Thoracic aorta (tissue), 2 donors: ENCODE data around the gene ZNF425. TPM values are rescaled to one million over a fixed set of nuclear protein-coding genes. Genes with fewer than 3 reads are reported as not detected.

ENCODE experiments used
- ATAC-seq: fragments of 150-250 bp; one replicate; pipeline ENCODE4 v1.8.0; 2017; ENCODE audit warnings: low read depth; ENCODE audit not compliant: insufficient number of reproducible peaks, low FRiP score
- DNase-seq: peaks from one replicate; pipeline ENCODE4 v3.0.0-alpha.2; 2020; ENCODE audit warnings: low spot score
- H3K27ac ChIP-seq, 2 donors: fragments of 200-600 bp; sonication (generic); 1 replicate in 1 of 2; 2 replicates in 1 of 2; pipeline ENCODE4 v1.5.1; 2016; ENCODE audit warnings: mild to moderate bottlenecking in 2 of 2, moderate library complexity in 2 of 2
- H3K27me3 ChIP-seq: fragments of 200-600 bp; sonication (generic); replicated peaks from 2 replicates; pipeline ENCODE4 v1.6.0; 2016; ENCODE audit warnings: mild to moderate bottlenecking; ENCODE audit not compliant: insufficient read depth
- H3K36me3 ChIP-seq: fragments of 200-600 bp; sonication (generic); one replicate; pipeline ENCODE4 v1.5.1; 2016
- H3K4me1 ChIP-seq, 2 donors: fragments of 200-600 bp; sonication (generic); 1 replicate in 1 of 2; 2 replicates in 1 of 2; pipeline versions ENCODE4 v1.5.1 to v1.6.0; 2016; ENCODE audit warnings: low read depth in 2 of 2, mild to moderate bottlenecking in 1 of 2; ENCODE audit not compliant: control insufficient read depth in 1 of 2
- H3K4me3 ChIP-seq: fragments of 200-600 bp; sonication (generic); 2 replicates; pipeline ENCODE4 v1.5.1; 2016; ENCODE audit warnings: mild to moderate bottlenecking
- H3K9me3 ChIP-seq: fragments of 200-600 bp; sonication (generic); 2 replicates; pipeline ENCODE4 v1.5.1; 2016
- total RNA-seq, 2 donors: library from RNA; depleted of rRNA; stranded (reverse); fragments of >200 nt; gene quantifications; one replicate each; pipeline versions ENCODE4 v1.1.0 to v1.2.3, GENCODE V29; 2016
- TF ChIP-seq, protein P1 (sequence below): fragments of 200-600 bp; sonication (generic); IDR thresholded peaks from one replicate; pipeline ENCODE4 v1.5.1; 2019; ENCODE audit warnings: antibody characterized with exemption

ZNF425 gene
- total RNA-seq, 2 donors from 2014 or later: 3.1 to 3.4 TPM

GRCh38 chr7:149072438-149072775 lies 53.7 kb downstream of the ZNF425 start:
- Histone ChIP-seq H3K27me3 (no peaks in the 10 kb centered on the region), H3K27ac (no peak overlapping the region), H3K36me3 (peaks cover 22% of the 10 kb centered on the region), H3K4me1 (no peaks in the 10 kb centered on the region), H3K4me3 (no peak overlapping the region), H3K9me3 (no peaks in the 10 kb centered on the region)
- DNase-seq (no peak), ATAC-seq (no peak)
- TF ChIP-seq, protein P1, sequence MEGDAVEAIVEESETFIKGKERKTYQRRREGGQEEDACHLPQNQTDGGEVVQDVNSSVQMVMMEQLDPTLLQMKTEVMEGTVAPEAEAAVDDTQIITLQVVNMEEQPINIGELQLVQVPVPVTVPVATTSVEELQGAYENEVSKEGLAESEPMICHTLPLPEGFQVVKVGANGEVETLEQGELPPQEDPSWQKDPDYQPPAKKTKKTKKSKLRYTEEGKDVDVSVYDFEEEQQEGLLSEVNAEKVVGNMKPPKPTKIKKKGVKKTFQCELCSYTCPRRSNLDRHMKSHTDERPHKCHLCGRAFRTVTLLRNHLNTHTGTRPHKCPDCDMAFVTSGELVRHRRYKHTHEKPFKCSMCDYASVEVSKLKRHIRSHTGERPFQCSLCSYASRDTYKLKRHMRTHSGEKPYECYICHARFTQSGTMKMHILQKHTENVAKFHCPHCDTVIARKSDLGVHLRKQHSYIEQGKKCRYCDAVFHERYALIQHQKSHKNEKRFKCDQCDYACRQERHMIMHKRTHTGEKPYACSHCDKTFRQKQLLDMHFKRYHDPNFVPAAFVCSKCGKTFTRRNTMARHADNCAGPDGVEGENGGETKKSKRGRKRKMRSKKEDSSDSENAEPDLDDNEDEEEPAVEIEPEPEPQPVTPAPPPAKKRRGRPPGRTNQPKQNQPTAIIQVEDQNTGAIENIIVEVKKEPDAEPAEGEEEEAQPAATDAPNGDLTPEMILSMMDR: no peak

DNA sequence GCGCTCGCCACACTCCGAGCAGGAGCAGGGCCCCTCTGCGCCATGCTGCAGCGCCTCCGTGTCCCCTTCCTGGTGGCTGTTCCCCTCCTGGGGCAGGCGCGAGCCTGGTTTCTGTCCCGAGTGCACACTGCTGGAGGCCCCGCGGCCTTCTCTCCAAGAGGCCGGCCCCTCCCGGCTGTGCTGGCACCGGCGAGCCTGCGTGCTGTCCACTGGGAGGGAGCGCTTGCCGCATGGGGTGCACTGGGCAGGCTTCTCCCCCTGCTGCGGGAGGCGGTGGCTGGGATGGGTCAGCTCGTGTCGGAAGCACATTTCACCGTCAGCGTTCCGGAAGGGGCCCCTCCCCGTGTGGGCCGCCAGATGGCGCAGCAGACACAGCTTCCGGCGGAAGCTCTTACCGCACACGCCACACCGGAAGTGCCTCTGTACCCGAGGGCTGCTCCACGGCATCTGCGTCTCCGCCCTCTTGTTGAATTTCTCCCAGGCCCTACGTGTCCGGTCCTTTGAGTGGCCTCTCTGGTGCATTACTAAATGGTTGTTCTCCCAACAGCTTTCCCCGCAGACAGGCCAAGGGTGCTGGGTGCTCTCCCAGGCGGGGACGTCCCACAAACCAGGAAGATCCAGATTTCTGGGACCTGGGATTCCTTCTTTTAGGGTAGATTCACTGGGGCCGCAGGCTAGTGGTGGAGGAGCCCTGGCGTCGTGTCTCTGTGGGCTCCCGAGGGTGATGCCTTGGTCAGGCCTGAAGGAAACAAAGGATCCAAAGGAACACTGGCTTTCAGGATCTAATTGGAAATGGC lies 54.3 kb downstream of the ZNF425 start:
- DNase-seq (no peak), ATAC-seq (no peak)
- TF ChIP-seq, protein P1: no peak
- Histone ChIP-seq H3K4me1 (no peaks in the 10 kb centered on the region), H3K27ac (no peak overlapping the region), H3K27me3 (no peaks in the 10 kb centered on the region), H3K36me3 (peaks cover 22% of the 10 kb centered on the region), H3K4me3 (no peak overlapping the region), H3K9me3 (no peaks in the 10 kb centered on the region)

- no peak for DNase-seq
- no peaks in the 10 kb centered on the region for H3K27me3 ChIP-seq
- no peak for ATAC-seq
- no peak overlapping the region for H3K4me3 ChIP-seq
- no peaks in the 10 kb centered on the region for H3K4me1 ChIP-seq
- no peaks in the 10 kb centered on the region for H3K9me3 ChIP-seq
- TF ChIP-seq, protein P1: no peak
- peaks cover 22% of the 10 kb centered on the region for H3K36me3 ChIP-seq
- no peak overlapping the region for H3K27ac ChIP-seq
These were observed 54.9 kb downstream of the ZNF425 start for GRCh38 chr7:149071182-149071635.

GRCh38 chr7:149070372-149071125 lies 55.6 kb downstream of the ZNF425 start:
- no peaks in the 10 kb centered on the region for H3K9me3 ChIP-seq
- TF ChIP-seq, protein P1: no peak
- DNase-seq (no peak), ATAC-seq (no peak)
- no peaks in the 10 kb centered on the region for H3K4me1 ChIP-seq
- no peak overlapping the region for H3K4me3 ChIP-seq
- no peak overlapping the region for H3K27ac ChIP-seq
- H3K36me3 ChIP-seq: peaks cover 22% of the 10 kb centered on the region
- no peaks in the 10 kb centered on the region for H3K27me3 ChIP-seq

GRCh38 chr7:149067869-149068268 lies 58.3 kb downstream of the ZNF425 start:
- Histone ChIP-seq H3K27ac (no peak overlapping the region), H3K9me3 (no peaks in the 10 kb centered on the region), H3K36me3 (peaks cover 22% of the 10 kb centered on the region), H3K27me3 (no peaks in the 10 kb centered on the region), H3K4me1 (no peaks in the 10 kb centered on the region), H3K4me3 (no peak overlapping the region)
- DNase-seq: no peak
- ATAC-seq: no peak
- TF ChIP-seq, protein P1: no peak
